HCT116 (cell line): ENCODE measurements around the gene FAM53B. TPM values are rescaled to one million over a fixed set of nuclear protein-coding genes. Genes with fewer than 3 reads are reported as not detected.

Experiments used
- ATAC-seq: fragments of 200-7000 bp; cut with Tn5 transposase; 2 replicates; pipeline ENCODE4 v1.9.1; 2020; ENCODE audit warnings: mild to moderate bottlenecking, moderate library complexity
- BruUV-seq: library from RNA; stranded (reverse); fragments of 400-500 nt; replicated peaks from 2 replicates; lab custom pipeline; 2021; lab: Mats Ljungman, UMichigan
- CTCF ChIA-PET: fragments of 300-600 bp; sonication (Branson Sonifier 250); formaldehyde crosslinking; loops from one replicate; lab custom pipeline; 2021; ENCODE audit warnings: antibody characterized with exemption; lab: Charles Lee
- POLR2A ChIA-PET: fragments of 300-600, 350-600 bp; sonication (Branson Sonifier 250); formaldehyde crosslinking; loops from one replicate; lab custom pipeline; 2021; ENCODE audit warnings: antibody characterized with exemption; lab: Charles Lee
- RAD21 ChIA-PET, 2 experiments: fragments of 300-600 bp; sonication (Branson Sonifier 250); formaldehyde crosslinking; loops; one replicate each; lab custom pipeline; 2023; ENCODE audit warnings: low total read pairs in 2 of 2; ENCODE audit not compliant: uncharacterized antibody in 2 of 2, unreplicated experiment in 2 of 2, low non-redundant PET in 1 of 2; lab: Charles Lee
- DNase-seq: peaks from one replicate; pipeline ENCODE4 v3.0.0-alpha.2; 2010; ENCODE audit warnings: low read depth, low spot score
- H2AFZ ChIP-seq: fragments of 200-600 bp; shearing (Covaris generic), sonication (generic); 2 replicates; pipeline ENCODE4 v1.6.1; 2017; ENCODE audit warnings: low read depth, mixed run types, mixed read lengths, antibody characterized with exemption, low read length; ENCODE audit not compliant: poor library complexity, severe bottlenecking
- H3K27ac ChIP-seq: 2 replicates; pipeline ENCODE4 v1.5.1; 2012; ENCODE audit warnings: low read depth, low read length
- H3K27me3 ChIP-seq: fragments of 200-600 bp; sonication (generic); 2 replicates; pipeline ENCODE4 v1.6.1; 2016; ENCODE audit warnings: mixed run types, low read length, mixed read lengths; ENCODE audit not compliant: insufficient read depth
- H3K36me3 ChIP-seq, 2 experiments: fragments of 200-500 bp in 1 of 2; fragments of 200-600 bp in 1 of 2; sonication (Bioruptor generic) in 1 of 2; sonication (generic) in 1 of 2; 2 replicates each; pipeline versions ENCODE4 v1.5.1 to v1.6.1; 2014 to 2016; ENCODE audit warnings: low read length in 2 of 2, inconsistent platforms in 1 of 2, mixed read lengths in 1 of 2, mixed run types in 1 of 2; ENCODE audit not compliant: insufficient read depth in 2 of 2, control insufficient read depth in 1 of 2
- H3K4me1 ChIP-seq, 2 experiments: fragments of 200-600 bp in 1 of 2; sonication (generic) in 1 of 2; 2 replicates each; pipeline versions ENCODE4 v1.5.1 to v1.6.1; 2012 to 2017; ENCODE audit warnings: low read length in 2 of 2, inconsistent platforms in 1 of 2, mild to moderate bottlenecking in 1 of 2, mixed read lengths in 1 of 2, mixed run types in 1 of 2, moderate library complexity in 1 of 2; ENCODE audit not compliant: insufficient read depth in 2 of 2, control insufficient read depth in 1 of 2
- H3K4me2 ChIP-seq: fragments of 200-600 bp; sonication (generic); 2 replicates; pipeline ENCODE4 v1.6.1; 2017; ENCODE audit warnings: mixed run types, low read length, mixed read lengths
- H3K4me3 ChIP-seq, 2 experiments: fragments of 200-600 bp in 1 of 2; sonication (generic) in 1 of 2; replicated peaks in 1 of 2; 2 replicates each; pipeline ENCODE4 v1.5.1; 2011 to 2016; ENCODE audit warnings: low read length in 2 of 2, control low read depth in 1 of 2, low read depth in 1 of 2, mild to moderate bottlenecking in 1 of 2, mixed read lengths in 1 of 2, mixed run types in 1 of 2
- H3K79me2 ChIP-seq: fragments of 200-600 bp; sonication (generic); 2 replicates; pipeline ENCODE4 v1.6.1; 2017; ENCODE audit warnings: mild to moderate bottlenecking, mixed run types, low read length, moderate library complexity, mixed read lengths; ENCODE audit not compliant: insufficient read depth
- H3K9ac ChIP-seq: fragments of 200-600 bp; sonication (generic); 2 replicates; pipeline ENCODE4 v1.6.1; 2016; ENCODE audit warnings: low read length, mixed read lengths
- H3K9me2 ChIP-seq: fragments of 200-600 bp; sonication (generic), shearing (Covaris generic); 2 replicates; pipeline ENCODE4 v1.6.1; 2017; ENCODE audit warnings: mixed run types, mild to moderate bottlenecking, moderate library complexity; ENCODE audit not compliant: insufficient read depth
- H3K9me3 ChIP-seq, 2 experiments: fragments of 200-500 bp in 1 of 2; fragments of 200-600 bp in 1 of 2; sonication (Bioruptor generic) in 1 of 2; sonication (generic) in 1 of 2; 2 replicates each; pipeline ENCODE4 v1.6.1; 2014 to 2017; ENCODE audit warnings: low read length in 2 of 2, mixed read lengths in 2 of 2, inconsistent platforms in 1 of 2, low read depth in 1 of 2, mild to moderate bottlenecking in 1 of 2, mixed run types in 1 of 2, moderate library complexity in 1 of 2; ENCODE audit not compliant: control insufficient read depth in 1 of 2, insufficient read depth in 1 of 2
- H4K20me1 ChIP-seq: fragments of 200-600 bp; sonication (generic), shearing (Covaris generic); 2 replicates; pipeline ENCODE4 v1.6.1; 2017; ENCODE audit warnings: mixed run types, mild to moderate bottlenecking, moderate library complexity; ENCODE audit not compliant: insufficient read depth
- CBX3 ChIP-seq: IDR thresholded peaks from 2 replicates; pipeline ENCODE4 v1.6.1; 2012; ENCODE audit warnings: low read depth
- CEBPB ChIP-seq: IDR thresholded peaks from 2 replicates; pipeline ENCODE4 v1.6.1; 2012; ENCODE audit warnings: low read depth
- EZH2 ChIP-seq: fragments of 200-600 bp; sonication (generic); IDR thresholded peaks from 2 replicates; pipeline ENCODE4 v1.6.1; 2017; ENCODE audit warnings: antibody characterized with exemption, mixed run types
- EZH2phosphoT487 ChIP-seq: fragments of 200-600 bp; IDR thresholded peaks from 2 replicates; pipeline ENCODE4 v1.6.1; 2018; ENCODE audit warnings: antibody characterized with exemption, borderline replicate concordance
- FOSL1 ChIP-seq: IDR thresholded peaks from 2 replicates; pipeline ENCODE4 v1.6.1; 2012; ENCODE audit warnings: low read depth
- POLR2AphosphoS5 ChIP-seq: IDR thresholded peaks from 2 replicates; pipeline ENCODE4 v1.6.1; 2011; ENCODE audit warnings: mild to moderate bottlenecking, low read depth, low read length, moderate library complexity
- RAD21 ChIP-seq: IDR thresholded peaks from 2 replicates; pipeline ENCODE4 v1.6.1; 2012; ENCODE audit warnings: low read depth, mild to moderate bottlenecking
- REST ChIP-seq: IDR thresholded peaks from 2 replicates; pipeline ENCODE4 v1.6.1; 2012; ENCODE audit warnings: low read depth
- SRF ChIP-seq: IDR thresholded peaks from 2 replicates; pipeline ENCODE4 v1.6.1; 2012; ENCODE audit warnings: low read depth
- TCF7L2 ChIP-seq: IDR thresholded peaks from 2 replicates; pipeline ENCODE4 v1.7.0; 2011; ENCODE audit warnings: borderline replicate concordance, inconsistent platforms; ENCODE audit not compliant: insufficient read depth, insufficient read length; ENCODE audit errors: extremely low read depth
- YY1 ChIP-seq: IDR thresholded peaks from 2 replicates; pipeline ENCODE4 v1.6.1; 2011; ENCODE audit warnings: low read length, low read depth, moderate library complexity, mild to moderate bottlenecking; ENCODE audit not compliant: insufficient replicate concordance; ENCODE audit errors: extremely low read depth
- ZFX ChIP-seq: fragments of 450-650 bp; IDR thresholded peaks from 2 replicates; pipeline ENCODE4 v1.6.1; 2017
- intact Hi-C: fragments of 100-400 bp; cut with micrococcal nuclease; formaldehyde crosslinking; loops from 2 replicates; pipeline ENCODE4 v1.10.0; 2022
- total RNA-seq: library from RNA; stranded (reverse); gene quantifications from one replicate; pipeline ENCODE4 v1.2.1, GENCODE V29; 2021; ENCODE audit not compliant: unreplicated experiment
- TF ChIP-seq, protein P1 (sequence below): IDR thresholded peaks from 2 replicates; pipeline ENCODE4 v1.6.1; 2012

FAM53B gene
- total RNA-seq, 1 experiment from 2014 or later: 19.6 TPM

DNA sequence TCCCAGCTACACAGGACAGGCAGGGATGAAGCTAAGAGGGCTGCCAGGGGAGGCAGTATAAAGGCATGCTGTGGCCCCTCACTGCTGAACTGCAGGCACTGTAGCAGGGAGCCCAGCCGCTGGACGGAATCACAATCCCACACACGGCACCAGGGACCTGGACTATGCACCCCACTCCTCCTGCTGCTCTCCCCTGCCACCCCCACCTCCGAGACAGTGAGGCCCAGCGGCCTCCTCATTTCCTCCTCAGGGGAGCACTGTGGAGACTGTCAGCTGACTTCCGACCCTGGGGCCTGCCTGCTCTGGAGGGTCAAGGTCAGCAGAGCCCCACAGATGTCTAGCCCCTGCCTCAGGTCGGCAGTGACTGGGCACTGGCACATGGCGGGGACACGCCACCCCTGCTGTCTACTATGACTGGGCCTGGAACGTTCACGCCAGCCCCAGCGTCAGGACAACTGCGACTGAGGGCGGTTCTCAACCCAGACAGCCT lies 92.7 kb downstream of the FAM53B start:
- no peak for DNase-seq
- ChIA-PET RAD21 (no interaction called here), CTCF (no interaction called here), POLR2A (no interaction called here)
- intact Hi-C loops: no loop called here
- Histone ChIP-seq H3K36me3 (no peaks in the 10 kb centered on the region), H3K4me1 (peaks cover 6 to 23% of the 10 kb centered on the region in 2 experiments; a peak in 3 of 4 replicates), H3K9me2 (no peaks in the 10 kb centered on the region), H3K9ac (no peak overlapping the region), H3K9me3 (no peaks in the 10 kb centered on the region), H3K4me3 (no peak overlapping the region), H3K27me3 (no peaks in the 10 kb centered on the region), H3K79me2 (no peaks in the 10 kb centered on the region; the same call in 1 of the 2 replicates), H2AFZ (no peak overlapping the region), H3K4me2 (no peak overlapping the region), H4K20me1 (no peaks in the 10 kb centered on the region), H3K27ac (no peak overlapping the region)
- no peak for ATAC-seq
- BruUV-seq: no TSS peak
- no peak for TF ChIP-seq CBX3
- TF ChIP-seq TCF7L2: no peak
- TF ChIP-seq FOSL1: no peak
- TF ChIP-seq EZH2: no peak
- no peak for TF ChIP-seq YY1
- no peak for TF ChIP-seq RAD21
- no peak for TF ChIP-seq CEBPB
- no peak for TF ChIP-seq ZFX
- no peak for TF ChIP-seq SRF
- TF ChIP-seq, protein P1, sequence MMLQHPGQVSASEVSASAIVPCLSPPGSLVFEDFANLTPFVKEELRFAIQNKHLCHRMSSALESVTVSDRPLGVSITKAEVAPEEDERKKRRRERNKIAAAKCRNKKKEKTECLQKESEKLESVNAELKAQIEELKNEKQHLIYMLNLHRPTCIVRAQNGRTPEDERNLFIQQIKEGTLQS: no peak
- no peak for TF ChIP-seq POLR2AphosphoS5
- no peak for TF ChIP-seq REST
- no peak for TF ChIP-seq EZH2phosphoT487
